ENCODE data around the gene ENO2.

DNA sequence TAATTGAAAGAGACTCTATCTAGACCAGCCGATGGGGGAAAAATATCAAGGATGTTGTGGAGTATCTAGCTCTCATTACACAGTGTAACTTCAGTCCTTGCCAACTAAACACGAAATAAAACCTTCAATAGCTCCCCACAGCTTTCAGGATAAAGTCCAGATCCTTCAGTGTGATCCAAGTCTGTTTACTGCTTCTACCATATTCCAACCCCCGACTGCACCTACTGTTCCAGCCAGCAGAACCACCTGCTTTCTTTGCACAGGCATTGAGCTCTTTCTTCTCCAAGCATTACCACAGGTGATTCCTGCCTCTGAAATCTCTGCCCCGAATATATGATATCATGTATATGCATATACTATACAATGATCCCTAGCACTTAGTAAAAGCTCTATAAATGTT lies 11.9 kb upstream of the ENO2 start:
- TF ChIP-seq, protein P1, sequence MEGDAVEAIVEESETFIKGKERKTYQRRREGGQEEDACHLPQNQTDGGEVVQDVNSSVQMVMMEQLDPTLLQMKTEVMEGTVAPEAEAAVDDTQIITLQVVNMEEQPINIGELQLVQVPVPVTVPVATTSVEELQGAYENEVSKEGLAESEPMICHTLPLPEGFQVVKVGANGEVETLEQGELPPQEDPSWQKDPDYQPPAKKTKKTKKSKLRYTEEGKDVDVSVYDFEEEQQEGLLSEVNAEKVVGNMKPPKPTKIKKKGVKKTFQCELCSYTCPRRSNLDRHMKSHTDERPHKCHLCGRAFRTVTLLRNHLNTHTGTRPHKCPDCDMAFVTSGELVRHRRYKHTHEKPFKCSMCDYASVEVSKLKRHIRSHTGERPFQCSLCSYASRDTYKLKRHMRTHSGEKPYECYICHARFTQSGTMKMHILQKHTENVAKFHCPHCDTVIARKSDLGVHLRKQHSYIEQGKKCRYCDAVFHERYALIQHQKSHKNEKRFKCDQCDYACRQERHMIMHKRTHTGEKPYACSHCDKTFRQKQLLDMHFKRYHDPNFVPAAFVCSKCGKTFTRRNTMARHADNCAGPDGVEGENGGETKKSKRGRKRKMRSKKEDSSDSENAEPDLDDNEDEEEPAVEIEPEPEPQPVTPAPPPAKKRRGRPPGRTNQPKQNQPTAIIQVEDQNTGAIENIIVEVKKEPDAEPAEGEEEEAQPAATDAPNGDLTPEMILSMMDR (conservative IDR thresholded peaks at IDR 0.05 in 1 of 2, IDR thresholded peaks at IDR 0.05 in 1 of 2; ENCODE audit: low read depth in 1 of 2, low read length in 2 of 2) = no peak
- TF ChIP-seq EZH2 (IDR thresholded peaks at IDR 0.05; ENCODE audit: low read length, missing control alignments) = no peak

All from fibroblast of lung (primary cell).